Right lobe of liver (tissue), 4 donors: ENCODE results near the gene PPFIA4.

Experiments
- CTCF ChIP-seq, 4 donors: fragments of 200-600 bp in 3 of 4; fragments of 450-650 bp in 1 of 4; IDR thresholded peaks; one replicate each; pipeline versions ENCODE4 v1.5.1 to v1.8.0; 2016 to 2022; ENCODE audit warnings: antibody characterized with exemption in 4 of 4, mild to moderate bottlenecking in 2 of 4
- POLR2A ChIP-seq: fragments of 450-650 bp; IDR thresholded peaks from one replicate; pipeline ENCODE4 v1.6.1; 2017; ENCODE audit warnings: antibody characterized with exemption, mild to moderate bottlenecking
- donor health status: DM: no; HTN: no; CAD: no.
- donor health status: DM: no; HTN: no; CAD: no.
- donor health status: DM: no; HTN: yes; CAD: no.

GRCh38 chr1:203038217-203038741 is 12.0 kb downstream of the PPFIA4 start:
- no peak for TF ChIP-seq POLR2A
- no peak for TF ChIP-seq CTCF (IDR thresholded peaks at IDR 0.05)
